HCT116 (cell line): ENCODE data around the gene AIM2. TPM values are rescaled to one million over a fixed set of nuclear protein-coding genes. Genes with fewer than 3 reads are reported as not detected.

Experiments used
- ATAC-seq: fragments of 200-7000 bp; cut with Tn5 transposase; 2 replicates; pipeline ENCODE4 v1.9.1; 2020; ENCODE audit warnings: mild to moderate bottlenecking, moderate library complexity
- BruUV-seq: library from RNA; stranded (reverse); fragments of 400-500 nt; replicated peaks from 2 replicates; lab custom pipeline; 2021; lab: Mats Ljungman, UMichigan
- CTCF ChIA-PET: fragments of 300-600 bp; sonication (Branson Sonifier 250); formaldehyde crosslinking; loops from one replicate; lab custom pipeline; 2021; ENCODE audit warnings: antibody characterized with exemption; lab: Charles Lee
- POLR2A ChIA-PET: fragments of 300-600, 350-600 bp; sonication (Branson Sonifier 250); formaldehyde crosslinking; loops from one replicate; lab custom pipeline; 2021; ENCODE audit warnings: antibody characterized with exemption; lab: Charles Lee
- RAD21 ChIA-PET, 2 experiments: fragments of 300-600 bp; sonication (Branson Sonifier 250); formaldehyde crosslinking; loops; one replicate each; lab custom pipeline; 2023; ENCODE audit warnings: low total read pairs in 2 of 2; ENCODE audit not compliant: uncharacterized antibody in 2 of 2, unreplicated experiment in 2 of 2, low non-redundant PET in 1 of 2; lab: Charles Lee
- DNase-seq: peaks from one replicate; pipeline ENCODE4 v3.0.0-alpha.2; 2010; ENCODE audit warnings: low read depth, low spot score
- H2AFZ ChIP-seq: fragments of 200-600 bp; shearing (Covaris generic), sonication (generic); 2 replicates; pipeline ENCODE4 v1.6.1; 2017; ENCODE audit warnings: low read depth, mixed run types, mixed read lengths, antibody characterized with exemption, low read length; ENCODE audit not compliant: poor library complexity, severe bottlenecking
- H3K27ac ChIP-seq: 2 replicates; pipeline ENCODE4 v1.5.1; 2012; ENCODE audit warnings: low read depth, low read length
- H3K27me3 ChIP-seq: fragments of 200-600 bp; sonication (generic); 2 replicates; pipeline ENCODE4 v1.6.1; 2016; ENCODE audit warnings: mixed run types, low read length, mixed read lengths; ENCODE audit not compliant: insufficient read depth
- H3K36me3 ChIP-seq, 2 experiments: fragments of 200-500 bp in 1 of 2; fragments of 200-600 bp in 1 of 2; sonication (Bioruptor generic) in 1 of 2; sonication (generic) in 1 of 2; 2 replicates each; pipeline versions ENCODE4 v1.5.1 to v1.6.1; 2014 to 2016; ENCODE audit warnings: low read length in 2 of 2, inconsistent platforms in 1 of 2, mixed read lengths in 1 of 2, mixed run types in 1 of 2; ENCODE audit not compliant: insufficient read depth in 2 of 2, control insufficient read depth in 1 of 2
- H3K4me1 ChIP-seq, 2 experiments: fragments of 200-600 bp in 1 of 2; sonication (generic) in 1 of 2; 2 replicates each; pipeline versions ENCODE4 v1.5.1 to v1.6.1; 2012 to 2017; ENCODE audit warnings: low read length in 2 of 2, inconsistent platforms in 1 of 2, mild to moderate bottlenecking in 1 of 2, mixed read lengths in 1 of 2, mixed run types in 1 of 2, moderate library complexity in 1 of 2; ENCODE audit not compliant: insufficient read depth in 2 of 2, control insufficient read depth in 1 of 2
- H3K4me2 ChIP-seq: fragments of 200-600 bp; sonication (generic); 2 replicates; pipeline ENCODE4 v1.6.1; 2017; ENCODE audit warnings: mixed run types, low read length, mixed read lengths
- H3K4me3 ChIP-seq, 2 experiments: fragments of 200-600 bp in 1 of 2; sonication (generic) in 1 of 2; replicated peaks in 1 of 2; 2 replicates each; pipeline ENCODE4 v1.5.1; 2011 to 2016; ENCODE audit warnings: low read length in 2 of 2, control low read depth in 1 of 2, low read depth in 1 of 2, mild to moderate bottlenecking in 1 of 2, mixed read lengths in 1 of 2, mixed run types in 1 of 2
- H3K79me2 ChIP-seq: fragments of 200-600 bp; sonication (generic); 2 replicates; pipeline ENCODE4 v1.6.1; 2017; ENCODE audit warnings: mild to moderate bottlenecking, mixed run types, low read length, moderate library complexity, mixed read lengths; ENCODE audit not compliant: insufficient read depth
- H3K9ac ChIP-seq: fragments of 200-600 bp; sonication (generic); 2 replicates; pipeline ENCODE4 v1.6.1; 2016; ENCODE audit warnings: low read length, mixed read lengths
- H3K9me2 ChIP-seq: fragments of 200-600 bp; sonication (generic), shearing (Covaris generic); 2 replicates; pipeline ENCODE4 v1.6.1; 2017; ENCODE audit warnings: mixed run types, mild to moderate bottlenecking, moderate library complexity; ENCODE audit not compliant: insufficient read depth
- H3K9me3 ChIP-seq, 2 experiments: fragments of 200-500 bp in 1 of 2; fragments of 200-600 bp in 1 of 2; sonication (Bioruptor generic) in 1 of 2; sonication (generic) in 1 of 2; 2 replicates each; pipeline ENCODE4 v1.6.1; 2014 to 2017; ENCODE audit warnings: low read length in 2 of 2, mixed read lengths in 2 of 2, inconsistent platforms in 1 of 2, low read depth in 1 of 2, mild to moderate bottlenecking in 1 of 2, mixed run types in 1 of 2, moderate library complexity in 1 of 2; ENCODE audit not compliant: control insufficient read depth in 1 of 2, insufficient read depth in 1 of 2
- H4K20me1 ChIP-seq: fragments of 200-600 bp; sonication (generic), shearing (Covaris generic); 2 replicates; pipeline ENCODE4 v1.6.1; 2017; ENCODE audit warnings: mixed run types, mild to moderate bottlenecking, moderate library complexity; ENCODE audit not compliant: insufficient read depth
- ATF3 ChIP-seq: IDR thresholded peaks from 2 replicates; pipeline ENCODE4 v1.6.1; 2012
- CBX3 ChIP-seq: IDR thresholded peaks from 2 replicates; pipeline ENCODE4 v1.6.1; 2012; ENCODE audit warnings: low read depth
- EGR1 ChIP-seq: IDR thresholded peaks from 2 replicates; pipeline ENCODE4 v1.6.1; 2012; ENCODE audit warnings: low read depth
- EZH2phosphoT487 ChIP-seq: fragments of 200-600 bp; IDR thresholded peaks from 2 replicates; pipeline ENCODE4 v1.6.1; 2018; ENCODE audit warnings: antibody characterized with exemption, borderline replicate concordance
- POLR2AphosphoS5 ChIP-seq: IDR thresholded peaks from 2 replicates; pipeline ENCODE4 v1.6.1; 2011; ENCODE audit warnings: mild to moderate bottlenecking, low read depth, low read length, moderate library complexity
- SP1 ChIP-seq: IDR thresholded peaks from 2 replicates; pipeline ENCODE4 v1.6.1; 2012; ENCODE audit warnings: low read depth
- ZBTB33 ChIP-seq: IDR thresholded peaks from 2 replicates; pipeline ENCODE4 v1.6.1; 2011; ENCODE audit warnings: mild to moderate bottlenecking, low read length, moderate library complexity; ENCODE audit not compliant: insufficient replicate concordance; ENCODE audit errors: extremely low read depth
- ZNF274 ChIP-seq: fragments of 200-500 bp; sonication (Bioruptor generic); IDR thresholded peaks from 2 replicates; pipeline ENCODE4 v1.6.1; 2014; ENCODE audit warnings: mild to moderate bottlenecking, low read depth, low read length, inconsistent platforms
- intact Hi-C: fragments of 100-400 bp; cut with micrococcal nuclease; formaldehyde crosslinking; loops from 2 replicates; pipeline ENCODE4 v1.10.0; 2022
- total RNA-seq: library from RNA; stranded (reverse); gene quantifications from one replicate; pipeline ENCODE4 v1.2.1, GENCODE V29; 2021; ENCODE audit not compliant: unreplicated experiment

AIM2 gene
- total RNA-seq, 1 experiment from 2014 or later = not detected

GRCh38 chr1:159084152-159084551 is 7.6 kb upstream of the AIM2 start:
- no peak for DNase-seq
- no peaks in the 10 kb centered on the region; the same call in none of the 2 replicates for H3K27me3 ChIP-seq
- H3K36me3 ChIP-seq = no peaks in the 10 kb centered on the region
- no peaks in the 10 kb centered on the region for H3K4me1 ChIP-seq
- H3K79me2 ChIP-seq = no peaks in the 10 kb centered on the region
- no peak overlapping the region for H3K9ac ChIP-seq
- RAD21 ChIA-PET = no interaction called here
- intact Hi-C loops = no loop called here
- TF ChIP-seq POLR2AphosphoS5 (no peak), EZH2phosphoT487 (no peak)
- no peaks in the 10 kb centered on the region for H3K9me2 ChIP-seq
- POLR2A ChIA-PET = no interaction called here
- no peak overlapping the region for H3K4me3 ChIP-seq
- no peaks in the 10 kb centered on the region for H3K9me3 ChIP-seq
- H3K27ac ChIP-seq = no peak overlapping the region
- CTCF ChIA-PET = no interaction called here
- no peaks in the 10 kb centered on the region for H4K20me1 ChIP-seq
- BruUV-seq = no TSS peak
- no peak overlapping the region for H3K4me2 ChIP-seq
- no peak overlapping the region for H2AFZ ChIP-seq
- no peak for ATAC-seq

GRCh38 chr1:159083013-159083412 is 6.4 kb upstream of the AIM2 start:
- DNase-seq = no peak
- POLR2A ChIA-PET = no interaction called here

GRCh38 chr1:159081626-159082025 is 5.1 kb upstream of the AIM2 start:
- intact Hi-C loops = no loop called here
- ChIA-PET POLR2A (no interaction called here), RAD21 (no interaction called here)
- no peaks in the 10 kb centered on the region for H3K9me3 ChIP-seq
- no peaks in the 10 kb centered on the region for H3K36me3 ChIP-seq
- no peak overlapping the region for H3K9ac ChIP-seq
- DNase-seq (no peak), ATAC-seq (no peak)
- H3K79me2 ChIP-seq = no peaks in the 10 kb centered on the region
- peaks cover 7% of the 10 kb centered on the region for H3K27me3 ChIP-seq
- no peaks in the 10 kb centered on the region for H3K9me2 ChIP-seq
- H3K27ac ChIP-seq = no peak overlapping the region
- H3K4me3 ChIP-seq = no peak overlapping the region
- no peak overlapping the region for H3K4me2 ChIP-seq
- no TSS peak for BruUV-seq
- no peak for TF ChIP-seq CBX3
- no peak for TF ChIP-seq ZNF274
- no peak for TF ChIP-seq POLR2AphosphoS5
- no peak for TF ChIP-seq EGR1
- TF ChIP-seq ZBTB33 = no peak
- no peak for TF ChIP-seq ATF3
- TF ChIP-seq, all 23 proteins: peak for 0
- no peak overlapping the region for H2AFZ ChIP-seq
- CTCF ChIA-PET = no interaction called here
- H3K4me1 ChIP-seq = no peaks in the 10 kb centered on the region
- no peaks in the 10 kb centered on the region for H4K20me1 ChIP-seq

More at GRCh38 chr1:159083013-159083412, 6.4 kb upstream of the AIM2 start:
- Histone ChIP-seq H3K9ac (no peak overlapping the region), H3K4me2 (no peak overlapping the region), H3K4me1 (no peaks in the 10 kb centered on the region), H2AFZ (no peak overlapping the region), H3K4me3 (no peak overlapping the region), H3K9me2 (no peaks in the 10 kb centered on the region), H3K9me3 (no peaks in the 10 kb centered on the region), H3K79me2 (no peaks in the 10 kb centered on the region), H3K27ac (no peak overlapping the region), H3K36me3 (no peaks in the 10 kb centered on the region), H3K27me3 (peaks cover 6% of the 10 kb centered on the region), H4K20me1 (no peaks in the 10 kb centered on the region)
- no peak for TF ChIP-seq SP1
- no TSS peak for BruUV-seq
- ChIA-PET RAD21 (no interaction called here), CTCF (no interaction called here)
- intact Hi-C loops = no loop called here
- ATAC-seq = no peak
